Stimulated activated CD4-positive, alpha-beta T cell treated with anti-CD3 and anti-CD28 coated beads, Interleukin-12 subunit alpha, Interleukin-12 subunit beta, amount 100 ng/mL, for 48 hours (primary cell): Measurements from ENCODE around the gene COL4A3.
A peak's percentile ranks its signal among the peaks of the same experiment; 100 is the strongest.
"Not testable (repeated sequence)": the region's sequence is repeated elsewhere in the genome, so short reads cannot be mapped to it uniquely, and the experiment has no call there.

ENCODE experiments used
- DNase-seq, 3 donors: peaks; one replicate each; pipeline ENCODE4 v3.0.0-alpha.2; 2020; ENCODE audit warnings: low read depth in 2 of 3, low spot score in 1 of 3

COL4A3 gene

DNA sequence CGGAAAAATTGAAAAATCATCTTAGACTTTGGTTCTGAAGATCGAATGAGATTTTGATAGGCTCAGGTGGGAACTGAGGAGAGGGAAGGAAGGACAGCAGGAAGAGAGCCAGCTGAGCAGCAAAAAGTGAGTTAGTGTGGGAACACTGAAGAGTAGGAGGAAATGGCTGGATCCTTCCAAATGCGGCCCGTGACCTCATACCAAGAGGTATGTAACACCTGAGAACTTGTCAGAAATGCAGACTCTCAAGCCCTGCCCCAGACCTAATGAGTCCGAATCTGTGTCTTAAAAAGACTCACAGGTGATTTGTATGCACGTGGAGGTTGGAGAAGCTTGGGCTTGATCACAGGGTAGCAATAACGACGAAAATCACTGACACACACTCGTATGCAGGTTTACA lies 42.0 kb downstream of the COL4A3 start:
- DNase-seq, result no peak

DNA sequence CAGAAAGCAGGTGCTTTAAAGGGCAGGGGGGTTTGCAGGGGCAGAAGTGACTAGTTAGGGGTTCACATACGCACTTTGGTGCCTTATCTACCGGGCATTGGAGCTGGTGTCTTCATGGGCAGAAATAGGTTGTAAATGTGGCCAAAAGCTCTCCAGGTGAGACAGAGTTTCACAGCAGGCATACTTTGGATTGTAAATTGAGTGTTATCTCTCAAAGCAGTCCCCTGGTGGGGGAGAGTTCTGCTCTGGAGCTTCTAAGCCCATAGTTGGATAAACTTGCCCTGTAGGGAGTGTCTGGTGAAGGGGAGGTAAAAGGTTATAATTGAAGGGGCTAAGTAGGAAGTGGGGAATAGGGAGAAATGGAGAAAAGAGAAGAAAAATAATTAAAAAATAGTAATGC lies 43.1 kb downstream of the COL4A3 start:
- DNase-seq, result no peak

DNA sequence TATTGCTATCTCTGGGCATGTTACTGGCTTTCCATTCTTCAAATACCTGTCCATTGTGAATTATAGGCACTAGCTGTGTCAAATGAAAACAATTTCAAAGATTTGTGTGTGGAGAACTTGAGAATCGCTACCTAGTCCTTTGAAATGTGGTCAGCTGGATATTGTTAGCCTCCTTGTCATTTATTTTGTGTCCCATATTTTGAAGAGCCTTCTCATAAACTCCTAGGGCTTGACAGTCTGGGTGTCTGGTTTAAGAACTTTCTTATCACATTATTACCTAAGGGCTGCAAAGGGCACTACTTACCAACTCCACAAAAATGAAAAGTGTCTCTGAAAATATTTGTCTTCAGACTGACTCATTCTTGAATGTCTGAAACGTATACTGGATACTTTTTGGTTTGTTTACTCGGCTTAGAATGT lies 50.2 kb downstream of the COL4A3 start:
- no peak for DNase-seq

DNA sequence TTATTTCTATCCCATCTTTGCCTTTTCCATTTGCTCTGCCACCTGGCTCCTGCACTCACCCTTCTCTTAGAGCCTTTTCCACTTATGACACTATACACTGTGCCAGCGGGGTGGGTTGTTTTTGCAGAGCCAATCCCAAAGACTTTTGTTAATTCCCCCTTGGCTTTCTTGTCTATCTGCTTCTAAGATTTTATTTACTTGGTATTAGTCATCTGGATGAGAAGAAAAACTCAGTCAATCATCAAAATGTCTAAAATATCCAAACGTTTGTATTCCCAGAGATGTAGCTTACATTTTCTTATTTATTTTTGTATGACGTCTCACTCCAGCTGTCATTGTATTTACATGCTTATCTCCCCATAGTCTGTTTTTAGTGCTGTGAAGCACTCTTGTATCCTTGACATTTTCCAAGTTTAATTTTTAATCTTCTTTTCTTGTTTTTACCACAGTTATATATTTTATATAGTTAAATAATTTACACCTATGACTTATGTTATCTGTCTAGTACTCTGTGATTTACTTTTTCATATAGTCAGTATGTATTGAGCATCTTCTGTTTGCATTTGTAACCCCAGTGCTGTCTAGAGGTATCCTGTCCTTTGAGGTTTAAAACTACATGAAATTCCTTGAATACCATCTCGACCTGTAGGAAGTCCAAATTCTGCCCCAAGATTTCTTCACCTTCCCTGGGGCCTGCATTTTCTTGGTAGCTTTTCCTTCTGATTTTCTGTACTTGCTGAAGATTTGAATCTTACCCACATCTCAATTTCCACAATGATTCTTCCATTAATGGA lies 55.1 kb downstream of the COL4A3 start:
- DNase-seq, result no peak

DNA sequence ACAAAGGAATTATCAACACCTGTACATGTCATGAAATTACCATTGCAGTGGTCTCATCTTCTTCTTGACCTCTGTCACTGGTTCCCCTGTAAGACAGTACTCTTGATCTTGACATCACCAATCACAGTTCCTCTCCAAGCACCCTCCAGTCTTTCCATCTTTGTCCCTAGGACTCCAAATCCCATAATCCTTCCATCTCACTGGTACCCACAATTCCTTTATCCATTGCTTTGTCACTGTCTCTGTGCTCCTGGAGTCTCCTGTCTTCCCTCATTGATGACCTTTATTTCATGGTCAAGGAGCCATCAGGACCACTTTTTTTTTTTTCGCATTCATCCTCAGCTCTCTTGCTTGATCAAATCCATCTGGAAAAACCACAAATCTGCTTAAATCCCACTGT lies 56.7 kb downstream of the COL4A3 start:
- DNase-seq, result no peak

DNA sequence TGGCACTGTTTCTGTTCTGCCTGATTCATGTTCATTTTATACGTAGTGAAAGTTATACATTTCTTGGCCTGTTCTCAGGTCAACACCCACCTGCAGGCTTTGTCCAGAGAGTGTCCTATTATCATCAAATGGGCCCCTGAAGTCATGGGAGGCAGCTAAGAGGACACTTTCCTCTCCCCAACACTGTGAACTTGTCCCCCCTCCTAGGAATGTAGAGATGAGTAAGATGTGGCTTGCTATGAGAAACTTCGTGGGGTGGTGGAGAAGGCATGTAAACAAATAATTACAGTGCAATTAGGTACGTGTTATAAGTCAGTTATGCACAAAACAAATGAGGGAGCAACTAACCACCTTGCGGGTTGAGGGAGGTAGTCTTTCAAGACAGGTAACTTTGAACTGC lies 57.9 kb downstream of the COL4A3 start:
- DNase-seq, result no peak

DNA sequence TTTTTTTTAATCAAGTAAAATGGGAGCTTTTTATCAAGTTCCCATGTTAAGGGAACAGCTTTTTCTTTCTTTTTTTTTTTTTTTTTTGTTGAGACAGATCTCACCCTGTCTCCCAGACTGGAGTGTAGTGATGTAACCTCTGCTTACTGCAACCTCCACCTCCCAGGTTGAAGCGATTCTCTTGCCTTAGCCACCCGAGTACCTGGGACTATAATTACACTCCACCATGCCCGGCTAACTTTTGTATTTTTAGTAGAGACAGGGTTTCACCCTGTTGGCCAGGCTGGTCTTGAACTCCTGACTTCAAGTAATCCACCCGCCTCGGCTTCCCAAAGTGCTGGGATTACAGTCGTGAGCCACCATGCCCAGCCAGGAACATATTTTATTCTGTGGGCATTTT lies 61.2 kb downstream of the COL4A3 start:
- DNase-seq, result not testable (repeated sequence)

DNA sequence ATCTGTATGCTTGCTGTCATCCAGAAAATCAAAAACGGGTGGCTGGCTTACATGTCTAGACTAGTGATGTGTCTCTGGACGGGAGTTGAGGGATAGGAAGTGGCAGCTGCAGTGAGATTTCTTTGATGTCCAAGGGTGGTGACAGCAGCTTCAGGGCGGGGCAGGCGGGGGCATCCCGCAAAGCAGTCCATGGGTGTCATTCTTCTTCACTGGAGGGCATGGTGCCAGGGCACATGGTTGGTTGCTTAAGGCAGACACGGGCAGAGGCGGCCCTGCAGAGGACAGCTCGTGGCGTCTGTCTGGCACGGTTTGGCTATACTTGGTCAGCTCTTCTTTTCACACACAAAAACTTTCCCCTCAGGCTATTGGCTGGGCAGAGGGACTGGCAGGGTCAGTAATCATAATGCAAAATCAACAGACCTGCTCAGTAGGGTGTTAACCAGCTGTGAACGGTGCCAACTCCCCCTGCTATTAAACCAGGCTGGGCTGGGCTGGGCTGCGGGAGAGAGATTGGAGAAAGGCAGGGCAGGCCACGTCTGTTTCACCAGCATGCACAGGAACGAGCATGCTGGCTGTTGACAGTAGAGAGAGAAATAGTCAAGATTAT lies 63.7 kb downstream of the COL4A3 start:
- DNase-seq, result no peak

DNA sequence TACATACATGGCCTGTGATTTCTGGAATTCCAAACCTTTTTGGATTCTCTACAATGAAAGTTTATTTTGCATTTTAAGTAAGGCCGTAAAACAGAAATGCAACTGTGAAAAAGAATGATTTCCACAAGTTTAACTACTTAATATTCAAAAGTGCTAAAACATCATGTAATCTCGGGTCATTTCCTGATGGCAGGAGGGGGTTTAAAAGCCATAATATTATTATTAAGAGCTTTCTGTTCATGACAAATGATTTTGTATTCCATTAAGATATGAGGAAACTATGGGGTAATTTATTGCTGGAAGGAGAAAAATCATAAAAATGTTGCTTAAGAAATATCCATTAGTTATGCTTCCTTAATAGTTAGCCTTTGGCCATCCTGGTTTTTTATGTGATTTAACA lies 65.7 kb downstream of the COL4A3 start:
- no peak for DNase-seq

DNA sequence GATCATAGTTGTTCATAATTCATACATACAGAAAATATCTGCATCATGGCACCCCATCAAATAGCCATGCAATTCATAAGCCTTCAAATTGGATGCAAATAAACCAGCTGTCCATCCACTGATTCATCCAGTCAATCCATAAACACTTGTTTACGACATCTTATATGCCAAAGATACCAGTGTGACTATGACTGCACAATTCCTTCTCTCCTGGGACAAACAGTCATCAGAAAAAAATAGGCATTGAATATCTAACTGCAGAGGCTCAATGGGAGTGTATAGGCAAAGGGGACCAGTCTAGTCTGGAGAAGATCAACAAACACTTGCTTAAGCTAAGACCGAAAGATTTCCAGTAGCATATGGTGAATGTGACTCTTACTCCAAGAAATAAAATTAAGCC lies 70.0 kb downstream of the COL4A3 start:
- no peak for DNase-seq

DNA sequence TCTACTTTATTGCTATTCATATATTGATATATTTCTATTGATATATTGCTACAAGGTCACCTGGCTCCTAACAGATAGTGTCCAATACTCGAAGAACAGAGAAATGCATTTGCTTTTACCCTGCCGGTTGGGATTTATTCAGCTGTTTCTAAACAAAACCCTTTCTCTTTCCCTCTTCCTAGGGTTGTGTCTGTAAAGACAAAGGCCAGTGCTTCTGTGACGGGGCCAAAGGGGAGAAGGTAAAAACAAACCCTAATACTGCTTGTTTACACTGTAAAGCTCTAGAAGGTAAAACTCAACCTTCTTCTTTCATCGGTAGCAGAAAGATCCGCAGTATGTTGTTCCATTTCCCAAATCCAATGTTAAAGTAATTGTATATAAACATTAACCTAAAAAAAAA lies 73.4 kb downstream of the COL4A3 start:
- DNase-seq, result no peak

DNA sequence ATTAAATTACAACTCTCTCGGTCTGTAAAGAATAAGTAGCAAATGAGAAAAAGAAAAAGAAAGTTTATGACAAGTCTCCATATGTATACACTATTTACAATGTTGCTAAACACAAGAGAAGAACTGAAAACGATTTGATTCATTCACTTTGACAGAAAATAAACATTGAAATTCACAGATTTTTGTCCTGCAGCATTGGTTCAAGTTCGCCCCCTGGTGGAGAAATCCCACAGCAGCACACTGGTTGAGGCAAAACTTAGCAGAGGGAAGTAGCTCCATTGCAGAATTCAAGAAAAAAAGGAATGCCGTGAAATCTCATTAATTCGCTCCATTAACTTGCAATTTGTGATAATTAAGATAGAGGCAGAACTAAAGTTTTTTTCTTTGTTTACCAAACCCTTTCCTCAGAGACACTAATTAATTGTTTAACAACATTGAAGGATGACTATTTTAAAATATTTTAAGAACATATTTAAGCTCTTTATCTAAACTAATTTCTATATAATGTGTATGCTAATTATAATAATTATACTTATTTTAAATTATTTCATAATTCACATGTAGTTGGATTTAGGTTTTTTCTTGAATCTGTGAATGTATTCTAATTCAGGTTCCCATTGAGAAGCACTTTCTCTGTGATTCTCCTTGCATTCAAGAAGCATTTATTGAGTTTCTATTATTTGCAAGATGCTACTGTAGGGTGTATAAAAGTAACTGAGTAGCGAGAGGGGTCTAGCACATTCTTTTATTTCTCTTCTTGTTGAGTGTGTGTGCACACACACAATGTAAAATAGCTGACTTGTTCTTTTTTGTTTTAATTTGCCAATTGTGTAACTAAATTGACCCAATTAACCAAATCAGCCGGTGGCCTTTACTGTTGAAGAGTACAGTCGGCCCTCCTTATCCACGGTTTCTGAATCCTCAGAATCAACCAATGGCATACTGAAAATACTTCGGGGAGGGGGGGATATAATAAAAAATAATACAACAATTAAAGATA lies 74.1 kb downstream of the COL4A3 start:
- DNase-seq, result peak; percentile 35 to 73 (median 42)

DNA sequence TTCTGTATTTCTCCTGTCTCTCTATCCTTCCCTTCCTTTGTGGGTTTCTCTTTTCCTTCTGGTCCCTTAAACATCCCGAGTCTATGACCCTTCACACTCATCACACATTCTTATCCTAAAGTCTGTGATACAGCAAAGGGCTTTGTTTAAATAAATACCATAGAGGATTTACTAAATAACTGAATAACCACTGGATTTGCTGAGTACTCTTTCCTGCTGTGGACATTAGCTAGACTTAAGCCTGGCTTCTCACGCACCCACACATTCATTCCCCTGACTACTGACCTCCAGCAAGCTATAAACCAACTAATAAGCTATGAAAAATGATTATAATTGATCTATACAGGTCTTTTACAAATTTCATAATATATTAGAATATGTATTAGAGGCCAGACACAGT lies 76.6 kb downstream of the COL4A3 start:
- DNase-seq, result no peak

DNA sequence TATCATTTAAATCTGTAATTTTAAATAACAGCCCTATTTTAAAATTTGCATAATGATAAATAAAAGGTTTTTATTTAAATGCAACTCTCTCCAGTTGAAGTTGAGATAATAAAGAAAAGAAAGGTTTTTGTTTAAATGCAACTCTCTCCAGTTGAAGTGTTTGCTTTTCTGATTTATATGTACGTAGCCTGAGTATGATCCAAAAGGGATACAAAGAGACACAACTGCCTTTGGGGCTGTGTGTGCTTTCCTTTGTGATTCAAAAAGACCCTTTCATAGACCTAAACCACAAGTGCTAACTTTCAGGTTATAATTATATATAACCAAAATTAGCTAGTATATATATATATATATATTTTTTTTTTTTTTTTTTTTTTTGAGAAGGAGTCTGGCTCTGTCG lies 84.5 kb downstream of the COL4A3 start:
- DNase-seq, result no peak

DNA sequence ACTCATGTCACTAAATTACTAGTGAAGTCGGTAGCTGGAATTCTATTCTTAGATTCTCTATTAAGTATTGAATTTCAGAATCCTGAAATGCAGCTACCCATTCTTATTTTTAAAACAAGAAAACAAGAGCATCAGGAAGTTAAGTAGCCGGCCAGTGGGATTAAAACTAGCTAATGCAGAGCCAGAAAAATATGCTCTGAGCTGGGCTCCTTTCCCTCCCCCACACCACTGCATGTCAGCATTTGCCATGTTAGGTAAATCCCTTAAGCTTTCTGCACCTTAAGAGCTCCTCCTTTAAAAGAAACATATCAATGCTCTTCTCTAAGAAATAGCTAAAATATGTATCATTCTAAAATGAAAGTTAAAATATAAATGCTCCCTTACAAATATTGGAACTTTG lies 88.4 kb downstream of the COL4A3 start:
- no peak for DNase-seq

DNA sequence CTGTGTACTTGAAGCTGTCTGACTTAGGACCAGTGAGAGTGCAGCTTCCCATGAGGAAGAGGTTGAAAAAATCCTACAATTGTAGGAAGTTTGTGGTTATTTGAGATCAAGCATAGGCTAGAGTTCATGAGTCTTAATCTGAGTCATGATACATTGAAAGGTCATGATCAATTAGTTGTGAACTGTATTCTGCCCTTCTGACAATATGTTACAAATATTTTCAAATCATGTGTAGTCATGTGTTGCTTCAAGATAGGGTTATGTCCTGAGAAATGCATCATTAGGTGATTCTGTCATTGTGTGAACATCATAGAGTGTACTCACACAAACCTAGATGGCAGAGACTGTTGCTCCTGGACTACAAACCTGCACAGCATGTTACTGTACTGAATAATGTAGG lies 92.2 kb downstream of the COL4A3 start:
- no peak for DNase-seq

DNA sequence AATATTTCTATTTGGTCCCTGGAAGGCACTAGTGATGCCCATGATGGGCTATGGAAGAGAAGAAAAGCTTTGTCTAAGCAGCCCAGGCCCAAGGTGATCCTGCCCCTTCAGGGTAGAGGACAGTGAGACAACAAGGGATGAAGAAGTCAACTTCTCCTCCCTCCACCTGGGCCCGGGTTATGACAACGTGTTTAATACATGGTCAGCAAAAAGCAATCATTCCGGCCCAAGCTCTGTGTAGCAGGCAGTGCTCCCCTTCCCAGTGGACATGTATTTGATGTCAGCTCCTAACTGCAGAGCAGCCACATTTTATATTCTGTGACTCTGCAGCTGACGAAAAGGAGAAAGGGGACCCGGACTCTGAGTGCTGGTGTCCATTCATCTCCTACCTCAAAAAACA lies 93.4 kb downstream of the COL4A3 start:
- DNase-seq, result no peak

DNA sequence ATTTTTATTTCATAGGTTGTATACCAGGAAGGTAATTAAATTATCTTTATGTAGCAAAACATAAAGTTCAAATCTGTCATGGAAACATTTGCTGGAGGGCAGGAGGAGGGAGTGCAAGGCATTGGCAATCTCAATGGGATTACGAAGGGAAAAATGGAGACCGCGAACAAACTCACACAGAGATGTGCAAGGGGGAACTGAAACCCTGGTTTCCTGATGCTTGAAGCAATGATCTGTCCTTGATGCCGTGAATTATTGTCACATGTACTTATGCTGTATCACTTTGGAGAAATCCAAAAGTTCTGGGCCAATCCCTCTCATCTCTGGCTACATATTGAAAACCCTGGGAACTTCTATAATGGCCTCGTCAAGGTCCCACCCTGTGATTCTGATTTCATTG lies 95.6 kb downstream of the COL4A3 start:
- no peak for DNase-seq

DNA sequence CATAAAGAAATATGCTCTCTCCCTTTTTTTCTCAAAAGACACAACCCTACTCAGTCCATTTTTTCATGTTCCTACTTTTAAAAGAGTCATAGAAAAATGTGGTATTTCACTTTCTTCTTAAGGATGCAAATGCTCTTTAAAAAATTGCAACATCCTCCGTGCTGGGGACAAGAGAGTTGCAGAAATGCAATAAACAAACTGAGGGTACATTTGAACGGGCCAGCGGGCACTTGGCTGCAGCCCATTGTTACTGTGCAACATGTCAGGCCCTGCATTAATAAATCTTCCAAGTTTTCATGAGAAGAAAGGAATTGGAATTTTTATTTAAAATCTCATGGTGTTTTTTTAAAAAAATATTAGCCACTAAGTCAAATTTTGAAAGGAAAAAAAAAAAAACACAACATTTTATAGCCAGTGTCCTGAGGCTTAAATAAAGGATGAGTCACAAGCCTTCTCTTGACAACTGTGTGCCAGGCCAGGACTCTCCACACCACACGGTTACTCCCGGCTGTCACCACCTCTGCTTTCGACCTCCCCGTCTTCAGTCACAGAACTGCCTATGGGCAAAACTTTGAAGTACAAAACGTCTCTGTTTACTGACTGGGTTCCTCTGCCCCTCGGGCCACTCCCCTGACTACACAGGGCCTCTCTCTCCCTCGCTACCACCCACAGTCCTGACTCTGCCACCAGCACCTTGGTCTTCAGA lies 103.1 kb downstream of the COL4A3 start:
- no peak for DNase-seq

DNA sequence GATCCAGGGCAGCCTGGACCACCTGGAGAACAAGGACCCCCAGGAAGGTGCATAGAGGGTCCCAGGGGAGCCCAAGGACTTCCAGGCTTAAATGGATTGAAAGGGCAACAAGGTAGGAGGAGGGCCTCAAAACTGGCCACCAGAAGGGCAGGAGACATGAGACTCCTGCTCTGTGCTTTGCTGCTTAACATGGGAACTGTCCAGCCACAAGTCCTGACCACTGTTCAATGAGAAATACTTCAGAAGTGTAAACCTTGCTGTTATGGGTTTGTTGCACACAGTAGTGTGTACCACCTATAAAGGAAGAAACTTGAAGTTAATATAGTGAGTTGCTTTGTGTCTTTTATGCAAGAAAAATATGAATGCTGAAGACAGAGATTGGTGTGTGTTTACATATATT lies 116.5 kb downstream of the COL4A3 start:
- no peak for DNase-seq

DNA sequence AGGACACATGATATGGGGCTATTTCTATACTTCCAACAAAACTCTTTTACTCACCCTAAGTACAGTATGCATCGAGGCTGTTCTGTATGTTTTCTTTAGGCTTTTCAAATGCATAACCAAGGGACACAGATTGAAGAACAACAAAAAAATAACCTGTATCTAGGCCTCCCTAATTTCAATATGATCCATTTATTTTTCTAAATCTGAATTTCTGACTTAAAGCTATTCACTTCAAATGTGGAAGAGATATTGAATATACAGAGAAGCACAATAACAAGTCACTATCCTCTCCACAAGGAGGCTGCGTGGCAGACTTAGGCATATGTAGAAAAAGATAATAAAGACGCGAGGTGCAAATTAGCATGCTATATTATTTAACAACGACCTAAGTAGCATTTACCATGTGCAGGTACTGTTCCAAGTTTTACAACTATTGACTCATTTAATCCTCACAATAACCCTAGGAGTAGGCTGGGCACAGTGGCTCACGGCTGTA lies 121.4 kb downstream of the COL4A3 start:
- no peak for DNase-seq
